ENCODE results near the gene EEF1AKMT3. TPM values are rescaled to one million over a fixed set of nuclear protein-coding genes. Genes with fewer than 3 reads are reported as not detected.
A peak's percentile ranks its signal among the peaks of the same experiment; 100 is the strongest.

Gene EEF1AKMT3
- total RNA-seq, 1 donor from 2014 or later, result 5.6 TPM

- Mint-ChIP-seq H3K4me1 (ENCODE audit: low read depth) (peaks cover 7% of the 10 kb centered on the region), H3K36me3 (ENCODE audit: insufficient read depth) (peaks cover 25% of the 10 kb centered on the region)
- DNase-seq (ENCODE audit: low spot score, unreplicated experiment), result no peak
These were observed 53.0 kb downstream of the EEF1AKMT3 start for GRCh38 chr12:57825451-57825850.

GRCh38 chr12:57826400-57826799 is 54.0 kb downstream of the EEF1AKMT3 start:
- DNase-seq (ENCODE audit: low spot score, unreplicated experiment), result no peak
- Mint-ChIP-seq H3K9me3 (ENCODE audit: low read depth) (no peaks in the 10 kb centered on the region), H3K27me3 (no peaks in the 10 kb centered on the region), H3K4me3 (ENCODE audit: low read depth) (no peak overlapping the region), H3K36me3 (ENCODE audit: insufficient read depth) (peaks cover 23% of the 10 kb centered on the region), H3K27ac (no peak overlapping the region), H3K4me1 (ENCODE audit: low read depth) (peaks cover under 1% of the 10 kb centered on the region)
- no peak for TF ChIP-seq CTCF (IDR thresholded peaks at IDR 0.05; ENCODE audit: unreplicated experiment)

More at GRCh38 chr12:57825451-57825850, 53.0 kb downstream of the EEF1AKMT3 start:
- H3K27me3 Mint-ChIP-seq, result no peaks in the 10 kb centered on the region
- no peaks in the 10 kb centered on the region for H3K9me3 Mint-ChIP-seq (ENCODE audit: low read depth)
- no peak overlapping the region for H3K4me3 Mint-ChIP-seq (ENCODE audit: low read depth)
- TF ChIP-seq CTCF (IDR thresholded peaks at IDR 0.05; ENCODE audit: unreplicated experiment), result no peak
- peak overlapping the region; percentile 39 for H3K27ac Mint-ChIP-seq

DNA sequence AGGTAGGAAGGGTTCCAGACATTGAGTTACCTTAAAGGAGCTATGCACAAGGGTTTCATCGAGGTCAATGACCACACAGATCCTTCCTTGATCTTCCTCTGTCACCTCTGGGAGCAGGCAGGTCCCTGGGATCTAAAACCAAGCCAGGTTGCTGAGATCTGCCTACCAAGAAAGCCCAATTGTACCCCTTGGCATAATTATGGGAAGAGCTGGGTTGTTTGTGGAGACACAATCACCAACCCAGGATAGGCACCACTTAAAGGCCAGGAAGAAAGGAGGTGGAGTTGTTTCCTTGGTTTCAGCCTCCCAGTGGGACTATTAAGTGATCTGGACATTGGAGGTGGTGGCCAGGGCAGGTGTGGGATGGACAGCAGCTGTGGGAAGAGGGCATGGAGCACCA is 54.6 kb downstream of the EEF1AKMT3 start:
- TF ChIP-seq CTCF (IDR thresholded peaks at IDR 0.05; ENCODE audit: unreplicated experiment), result no peak
- Mint-ChIP-seq H3K4me1 (ENCODE audit: low read depth) (peaks cover 4% of the 10 kb centered on the region), H3K27me3 (no peaks in the 10 kb centered on the region), H3K4me3 (ENCODE audit: low read depth) (no peak overlapping the region), H3K36me3 (ENCODE audit: insufficient read depth) (peaks cover 23% of the 10 kb centered on the region), H3K9me3 (ENCODE audit: low read depth) (no peaks in the 10 kb centered on the region), H3K27ac (no peak overlapping the region)
- no peak for DNase-seq (ENCODE audit: low spot score, unreplicated experiment)

DNA sequence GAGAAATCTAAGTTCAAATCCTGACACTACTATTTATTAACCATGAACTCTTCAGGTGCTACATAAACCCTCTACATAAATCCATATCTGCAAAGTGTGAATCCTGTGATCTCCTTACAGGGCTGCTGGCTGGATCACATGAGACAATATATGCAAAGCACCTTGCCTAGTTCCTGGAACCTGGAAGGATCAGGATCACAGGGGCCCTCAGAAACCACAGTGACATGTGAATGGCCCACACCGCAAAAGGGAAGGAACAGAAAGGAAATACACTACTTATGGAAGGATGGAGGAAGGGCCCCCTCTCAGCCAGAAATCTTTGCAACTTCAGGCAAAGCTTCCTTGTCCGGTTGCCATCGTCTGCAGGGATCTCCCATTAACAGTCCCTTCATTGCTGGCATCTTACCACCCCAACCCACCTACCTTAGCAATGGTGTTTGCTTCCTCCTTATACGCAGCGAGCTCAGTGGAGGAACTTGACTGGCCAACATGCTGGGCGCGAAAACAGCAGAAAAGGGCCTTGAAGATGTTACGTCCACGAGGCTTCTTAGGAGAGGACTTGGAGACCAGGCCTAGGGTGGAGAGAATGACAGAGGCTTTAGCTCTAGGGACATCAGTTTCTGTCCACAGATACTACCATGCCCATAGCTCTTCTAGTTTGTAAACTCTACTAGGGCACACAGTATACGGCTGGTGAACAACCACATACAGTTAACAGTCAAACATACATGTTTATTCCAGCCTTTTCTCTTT is 56.8 kb downstream of the EEF1AKMT3 start:
- Mint-ChIP-seq H3K27ac (no peak overlapping the region), H3K4me1 (ENCODE audit: low read depth) (peaks cover 7% of the 10 kb centered on the region), H3K27me3 (no peaks in the 10 kb centered on the region), H3K4me3 (ENCODE audit: low read depth) (no peak overlapping the region), H3K36me3 (ENCODE audit: insufficient read depth) (peaks cover 15% of the 10 kb centered on the region), H3K9me3 (ENCODE audit: low read depth) (no peaks in the 10 kb centered on the region)
- DNase-seq (ENCODE audit: low spot score, unreplicated experiment), result no peak
- no peak for TF ChIP-seq CTCF (IDR thresholded peaks at IDR 0.05; ENCODE audit: unreplicated experiment)

DNA sequence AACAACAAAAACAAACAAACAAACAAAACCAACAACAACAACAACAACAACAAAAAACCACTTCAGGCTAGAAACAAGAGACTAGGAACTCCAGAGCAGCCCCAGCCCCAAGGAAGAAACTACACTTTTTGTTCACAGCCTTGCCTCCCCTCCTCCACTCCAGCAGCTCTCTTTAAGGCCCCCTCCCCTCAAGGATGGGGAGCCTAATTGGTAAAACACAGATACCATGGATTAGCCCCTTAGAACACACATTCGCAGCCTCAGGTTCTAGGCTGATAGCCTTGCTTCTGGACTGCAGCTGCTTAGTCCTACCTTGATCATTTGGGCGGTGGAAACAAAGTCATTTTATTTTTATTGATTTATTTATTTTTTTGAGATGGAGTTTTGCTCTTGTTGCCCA is 58.0 kb downstream of the EEF1AKMT3 start:
- no peaks in the 10 kb centered on the region for H3K27me3 Mint-ChIP-seq
- H3K27ac Mint-ChIP-seq, result no peak overlapping the region
- no peak for DNase-seq (ENCODE audit: low spot score, unreplicated experiment)
- H3K4me1 Mint-ChIP-seq (ENCODE audit: low read depth), result peaks cover 7% of the 10 kb centered on the region
- H3K9me3 Mint-ChIP-seq (ENCODE audit: low read depth), result no peaks in the 10 kb centered on the region
- H3K36me3 Mint-ChIP-seq (ENCODE audit: insufficient read depth), result peaks cover 8% of the 10 kb centered on the region
- no peak for TF ChIP-seq CTCF (IDR thresholded peaks at IDR 0.05; ENCODE audit: unreplicated experiment)
- no peak overlapping the region for H3K4me3 Mint-ChIP-seq (ENCODE audit: low read depth)

Small RNA genes within 50 kb of the gene (microRNA-seq; reads per million reads assigned to microRNA genes)
- gene MIR26A2 (ENCODE audit: borderline number of aligned reads, unreplicated experiment) (213 reads per million, percentile 64 among the genes with 10 or more reads in this experiment), gene MIR6759 (ENCODE audit: borderline number of aligned reads, unreplicated experiment) (not detected)

Other genes with a start within 250 kb of the EEF1AKMT3 start
- gene MBD6, start 249.8 kb upstream of the EEF1AKMT3 start, total RNA-seq, result 158 and 159 TPM in 2 replicates
- 144 and 153 TPM in 2 replicates for gene DCTN2, start 225.4 kb upstream of the EEF1AKMT3 start, total RNA-seq
- 2.5 and 2.8 TPM in 2 replicates for gene KIF5A, start 222.6 kb upstream of the EEF1AKMT3 start, total RNA-seq
- gene PIP4K2C, start 181.4 kb upstream of the EEF1AKMT3 start, total RNA-seq, result 38.4 and 39.0 TPM in 2 replicates
- gene DTX3, start 167.8 kb upstream of the EEF1AKMT3 start, total RNA-seq, result 79.9 and 83.0 TPM in 2 replicates
- 17.0 and 18.4 TPM in 2 replicates for gene ARHGEF25, start 161.2 kb upstream of the EEF1AKMT3 start, total RNA-seq
- gene B4GALNT1, start 139.4 kb upstream of the EEF1AKMT3 start, total RNA-seq, result 0.73 and 1.1 TPM in 2 replicates
- 197 and 204 TPM in 2 replicates for gene OS9, start 78.5 kb upstream of the EEF1AKMT3 start, total RNA-seq
- gene AGAP2, start 33.9 kb upstream of the EEF1AKMT3 start, total RNA-seq, result 0.29 TPM in 2 replicates
- 24.2 and 31.3 TPM in 2 replicates for gene TSPAN31, start 27.6 kb upstream of the EEF1AKMT3 start, total RNA-seq
- 194 and 208 TPM in 2 replicates for gene CDK4, start 20.3 kb upstream of the EEF1AKMT3 start, total RNA-seq
- gene MARCHF9, start 17.5 kb upstream of the EEF1AKMT3 start, total RNA-seq, result 33.8 and 34.3 TPM in 2 replicates
- 2.0 and 2.5 TPM in 2 replicates for gene CYP27B1, start 5.5 kb upstream of the EEF1AKMT3 start, total RNA-seq
- 23.3 and 27.5 TPM in 2 replicates for gene METTL1, start 509 bp upstream of the EEF1AKMT3 start, total RNA-seq
- 25.7 and 30.0 TPM in 2 replicates for gene TSFM, start 10.2 kb downstream of the EEF1AKMT3 start, total RNA-seq
- 3.9 and 4.4 TPM in 2 replicates for gene AVIL, start 46.1 kb downstream of the EEF1AKMT3 start, total RNA-seq
- gene CTDSP2, start 74.1 kb downstream of the EEF1AKMT3 start, total RNA-seq, result 134 and 145 TPM in 2 replicates
- 6.0 and 6.6 TPM in 2 replicates for gene ATP23, start 169.0 kb downstream of the EEF1AKMT3 start, total RNA-seq

Data from progenitor cell of endocrine pancreas (in vitro differentiated cells).